ENCODE measurements around the gene EIF4B.
"Not testable (repeated sequence)": the region's sequence is repeated elsewhere in the genome, so short reads cannot be mapped to it uniquely, and the experiment has no call there.

GRCh38 chr12:52992240-52992639 lies 14.0 kb upstream of the EIF4B start:
- TF ChIP-seq EZH2 (IDR thresholded peaks at IDR 0.05; ENCODE audit: low read length); CTCF (optimal IDR thresholded peaks at IDR 0.05 in 1 of 3, IDR thresholded peaks at IDR 0.05 in 1 of 3, conservative IDR thresholded peaks at IDR 0.05 in 1 of 3; ENCODE audit: extremely low read depth in 1 of 3, insufficient read depth in 2 of 3, low read length in 3 of 3): not testable (repeated sequence)
